Adipocyte (in vitro differentiated cells): ENCODE data around the gene TBC1D2B.

Experiments
- DNase-seq: peaks from one replicate; pipeline ENCODE4 v3.0.0-alpha.2; 2015; ENCODE audit warnings: low read depth
- H3K27me3 ChIP-seq: replicated peaks from 2 replicates; pipeline ENCODE4 v1.7.0; 2013; ENCODE audit warnings: mild to moderate bottlenecking, low read length, moderate library complexity; ENCODE audit not compliant: control insufficient read depth, insufficient read depth
- H3K36me3 ChIP-seq: 2 replicates; pipeline ENCODE4 v1.7.0; 2013; ENCODE audit warnings: low read length, mild to moderate bottlenecking, moderate library complexity; ENCODE audit not compliant: control insufficient read depth, insufficient read depth, severe bottlenecking
- H3K4me1 ChIP-seq: 2 replicates; pipeline ENCODE4 v1.7.0; 2013; ENCODE audit warnings: mild to moderate bottlenecking, low read length, moderate library complexity; ENCODE audit not compliant: control insufficient read depth, insufficient read depth
- H3K4me3 ChIP-seq: 2 replicates; pipeline ENCODE4 v1.7.0; 2013; ENCODE audit warnings: mild to moderate bottlenecking, low read length, moderate library complexity
- H3K9ac ChIP-seq: 2 replicates; pipeline ENCODE4 v1.7.0; 2013; ENCODE audit warnings: mild to moderate bottlenecking, low read length, moderate library complexity
- H3K9me3 ChIP-seq: 2 replicates; pipeline ENCODE4 v1.7.0; 2013; ENCODE audit warnings: mild to moderate bottlenecking, low read length, moderate library complexity; ENCODE audit not compliant: control insufficient read depth

TBC1D2B gene

GRCh38 chr15:78023081-78023665 is 54.3 kb downstream of the TBC1D2B start:
- Histone ChIP-seq H3K9ac (peak overlapping the region; percentile 66), H3K9me3 (no peaks in the 10 kb centered on the region), H3K36me3 (peaks cover 45% of the 10 kb centered on the region), H3K27me3 (no peaks in the 10 kb centered on the region), H3K4me1 (peaks cover 40% of the 10 kb centered on the region), H3K4me3 (peak overlapping the region; percentile 37)
- DNase-seq: no peak

GRCh38 chr15:78021761-78022160 is 55.8 kb downstream of the TBC1D2B start:
- no peak for DNase-seq
- H3K9me3 ChIP-seq: no peaks in the 10 kb centered on the region
- no peaks in the 10 kb centered on the region for H3K27me3 ChIP-seq
- peaks cover 45% of the 10 kb centered on the region for H3K36me3 ChIP-seq
- no peak overlapping the region for H3K9ac ChIP-seq
- H3K4me1 ChIP-seq: peaks cover 40% of the 10 kb centered on the region
- H3K4me3 ChIP-seq: no peak overlapping the region

DNA sequence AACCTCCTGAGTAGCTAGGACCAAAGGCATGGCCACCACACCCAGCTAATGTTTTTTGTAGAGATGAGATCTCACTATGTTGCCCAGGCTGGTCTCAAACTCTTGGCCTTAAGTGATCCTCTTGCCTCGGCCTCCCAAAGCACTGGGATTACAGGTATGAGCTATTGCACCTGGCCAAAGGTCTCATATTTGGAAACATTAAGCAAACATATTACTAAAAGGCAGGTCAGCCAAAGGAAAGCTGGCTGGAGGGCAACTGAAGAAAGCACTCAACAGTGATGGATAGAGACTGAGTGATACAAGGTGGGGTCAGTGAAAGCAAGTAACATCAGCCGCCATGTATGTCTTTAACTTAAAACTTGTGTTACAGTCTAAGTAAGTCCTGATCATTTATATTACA is 57.5 kb downstream of the TBC1D2B start:
- H3K36me3 ChIP-seq: peaks cover 50% of the 10 kb centered on the region
- no peak overlapping the region for H3K9ac ChIP-seq
- no peaks in the 10 kb centered on the region for H3K9me3 ChIP-seq
- DNase-seq: no peak
- no peak overlapping the region for H3K4me3 ChIP-seq
- peaks cover 44% of the 10 kb centered on the region for H3K4me1 ChIP-seq
- no peaks in the 10 kb centered on the region for H3K27me3 ChIP-seq

DNA sequence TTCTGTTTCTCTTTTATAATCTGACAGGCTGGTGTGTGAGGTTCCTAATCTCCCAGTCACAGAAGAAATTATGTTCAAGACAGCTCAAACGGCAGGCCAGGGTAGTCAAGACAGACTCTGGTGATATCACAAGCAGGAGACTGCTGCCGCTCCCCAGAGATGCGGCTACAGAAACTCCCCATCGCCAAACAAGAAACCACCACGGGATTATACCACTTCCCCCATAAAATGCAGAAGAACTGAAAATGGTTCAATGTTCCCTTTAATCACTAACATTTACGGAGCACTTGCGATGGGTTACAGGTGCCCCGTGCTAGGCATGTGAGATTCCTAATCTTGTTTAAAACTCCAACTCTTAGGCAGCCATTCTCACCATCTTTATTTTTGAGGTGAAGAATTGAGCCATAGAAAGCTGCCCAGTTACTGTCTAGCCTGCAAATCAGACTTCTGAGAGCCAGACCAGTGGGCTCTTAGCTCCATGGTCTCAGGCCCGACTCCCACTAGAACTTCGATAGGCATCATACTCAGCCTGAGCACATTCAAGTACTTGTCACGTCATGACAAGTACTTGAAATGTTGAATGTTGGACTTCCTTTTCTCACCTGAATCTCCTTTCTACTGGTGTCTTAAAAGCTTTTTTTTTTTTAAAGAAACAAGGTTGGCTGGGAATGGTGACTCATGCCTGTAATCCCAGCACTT is 58.4 kb downstream of the TBC1D2B start:
- H3K4me1 ChIP-seq: peaks cover 38% of the 10 kb centered on the region
- peaks cover 54% of the 10 kb centered on the region for H3K36me3 ChIP-seq
- no peaks in the 10 kb centered on the region for H3K9me3 ChIP-seq
- H3K9ac ChIP-seq: peak overlapping the region; percentile 1
- no peak overlapping the region for H3K4me3 ChIP-seq
- no peak for DNase-seq
- H3K27me3 ChIP-seq: no peaks in the 10 kb centered on the region

- Histone ChIP-seq H3K9ac (peak overlapping the region; percentile 1), H3K9me3 (no peaks in the 10 kb centered on the region), H3K4me1 (peaks cover 32% of the 10 kb centered on the region), H3K27me3 (no peaks in the 10 kb centered on the region), H3K4me3 (no peak overlapping the region), H3K36me3 (peaks cover 49% of the 10 kb centered on the region)
- DNase-seq: no peak
These were observed 59.1 kb downstream of the TBC1D2B start for GRCh38 chr15:78018445-78018844.

DNA sequence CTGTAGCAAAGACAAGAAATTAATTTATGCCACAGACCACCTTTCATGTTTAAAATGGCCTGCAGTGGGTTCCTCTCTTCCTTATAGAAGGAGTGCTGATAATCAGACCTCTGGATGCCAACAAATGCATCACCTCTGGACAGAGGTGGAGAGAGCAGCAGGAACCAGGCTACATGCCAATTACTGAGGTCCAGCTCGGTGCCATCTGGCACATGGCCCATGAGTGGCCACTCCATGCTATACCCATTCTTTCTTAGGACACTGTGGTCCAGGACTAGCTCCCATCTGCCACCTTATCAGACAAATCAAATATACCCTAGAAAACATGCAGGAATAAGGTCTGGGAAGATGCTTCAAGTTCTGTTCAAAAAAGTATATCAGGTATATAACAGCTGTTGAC is 60.7 kb downstream of the TBC1D2B start:
- Histone ChIP-seq H3K4me1 (peaks cover 37% of the 10 kb centered on the region), H3K36me3 (peaks cover 54% of the 10 kb centered on the region), H3K9me3 (no peaks in the 10 kb centered on the region), H3K27me3 (no peaks in the 10 kb centered on the region), H3K4me3 (no peak overlapping the region), H3K9ac (no peak overlapping the region)
- no peak for DNase-seq

DNA sequence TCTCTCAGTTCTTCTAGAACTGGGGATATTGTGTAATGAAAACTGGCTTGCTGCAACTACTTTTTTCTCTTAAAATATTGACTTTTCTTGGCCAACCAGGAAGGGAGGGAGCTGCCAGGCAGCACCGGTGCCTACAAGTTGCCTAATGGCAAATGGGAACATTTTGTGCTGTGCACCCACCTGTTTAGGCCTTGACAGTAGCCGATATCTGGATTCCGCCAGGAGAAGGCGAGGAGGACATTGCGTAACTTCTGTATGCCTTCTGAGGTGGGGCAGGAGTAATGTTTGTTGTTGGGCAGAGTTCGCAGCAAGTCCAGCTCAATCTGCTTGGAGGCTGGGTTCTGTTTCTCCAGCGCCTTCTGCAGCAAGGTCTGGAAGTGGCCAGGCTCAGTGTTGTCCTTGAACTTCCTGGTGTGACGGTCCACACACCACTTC is 64.9 kb downstream of the TBC1D2B start:
- Histone ChIP-seq H3K9ac (no peak overlapping the region), H3K4me3 (no peak overlapping the region), H3K9me3 (no peaks in the 10 kb centered on the region), H3K27me3 (no peaks in the 10 kb centered on the region), H3K4me1 (peaks cover 37% of the 10 kb centered on the region), H3K36me3 (peaks cover 63% of the 10 kb centered on the region)
- DNase-seq: peak; percentile 3

- Histone ChIP-seq H3K27me3 (no peaks in the 10 kb centered on the region), H3K4me3 (no peak overlapping the region), H3K9me3 (no peaks in the 10 kb centered on the region)
These were observed 67.4 kb downstream of the TBC1D2B start for GRCh38 chr15:78010067-78010466.

GRCh38 chr15:78007964-78008886 is 69.3 kb downstream of the TBC1D2B start:
- peak overlapping the region; percentile 49 for H3K9ac ChIP-seq
- no peaks in the 10 kb centered on the region for H3K27me3 ChIP-seq
- H3K36me3 ChIP-seq: peaks cover 34% of the 10 kb centered on the region
- no peak overlapping the region for H3K4me3 ChIP-seq
- peaks cover 63% of the 10 kb centered on the region for H3K4me1 ChIP-seq
- peak; percentile 78 for DNase-seq
- H3K9me3 ChIP-seq: no peaks in the 10 kb centered on the region

More at GRCh38 chr15:78010067-78010466, 67.4 kb downstream of the TBC1D2B start:
- Histone ChIP-seq H3K36me3 (peaks cover 39% of the 10 kb centered on the region), H3K9ac (no peak overlapping the region), H3K4me1 (peaks cover 55% of the 10 kb centered on the region)
- DNase-seq: no peak

- peak overlapping the region; percentile 49 for H3K9ac ChIP-seq
- H3K4me3 ChIP-seq: no peak overlapping the region
- DNase-seq: no peak
- H3K27me3 ChIP-seq: no peaks in the 10 kb centered on the region
- peaks cover 55% of the 10 kb centered on the region for H3K4me1 ChIP-seq
- H3K9me3 ChIP-seq: no peaks in the 10 kb centered on the region
- H3K36me3 ChIP-seq: peaks cover 34% of the 10 kb centered on the region
These were observed 70.1 kb downstream of the TBC1D2B start for GRCh38 chr15:78007211-78007931.
